GM19238 (cell line): ENCODE results near the gene CRMP1.

ENCODE experiments used
- DNase-seq: peaks from one replicate; pipeline ENCODE4 v3.0.0; 2011; ENCODE audit warnings: low spot score; ENCODE audit not compliant: insufficient read length

CRMP1 gene

GRCh38 chr4:5921101-5921980, 28.5 kb upstream of the CRMP1 start:
- no peak for DNase-seq

DNA sequence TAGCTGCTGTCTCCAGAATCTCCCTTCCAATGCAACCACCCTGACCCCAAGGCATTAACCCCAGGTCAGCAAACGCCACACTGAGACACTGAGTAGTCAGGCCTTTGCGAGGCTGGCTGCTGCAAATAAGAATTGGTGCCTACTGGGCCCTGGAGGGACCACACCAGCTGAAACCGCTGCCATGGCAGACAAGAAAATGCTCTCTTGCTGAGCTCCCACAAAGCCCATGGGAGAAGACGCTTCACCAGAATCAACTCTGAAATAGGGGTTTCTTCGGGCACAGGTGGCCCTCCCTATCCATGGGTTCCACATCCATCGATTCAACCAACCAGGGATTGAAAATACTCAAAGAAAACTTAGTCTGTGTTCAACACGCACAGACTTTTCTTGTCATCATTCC, 26.7 kb upstream of the CRMP1 start:
- no peak for DNase-seq

GRCh38 chr4:5919044-5919443, 26.2 kb upstream of the CRMP1 start:
- no peak for DNase-seq

GRCh38 chr4:5918331-5918985, 25.6 kb upstream of the CRMP1 start:
- DNase-seq, result no peak

DNA sequence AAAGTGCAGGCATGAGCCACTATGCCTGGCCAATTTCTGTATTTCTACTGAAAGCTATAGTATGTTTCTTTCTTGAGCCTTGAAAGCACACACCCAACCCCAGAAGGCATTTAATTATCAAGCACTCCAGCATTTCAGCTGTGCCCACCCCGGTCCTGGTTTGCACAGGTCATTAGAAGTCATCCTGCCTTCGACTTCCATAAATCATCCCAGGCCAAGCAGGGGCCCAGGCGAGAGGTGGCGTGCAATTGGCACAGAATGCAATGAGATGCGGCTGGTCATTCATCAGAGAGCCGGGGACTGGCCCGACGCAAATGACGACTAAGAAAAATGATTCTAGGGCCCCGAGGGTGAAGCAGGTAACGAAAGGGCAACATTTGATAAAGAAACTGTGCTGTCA, 24.8 kb upstream of the CRMP1 start:
- no peak for DNase-seq

DNA sequence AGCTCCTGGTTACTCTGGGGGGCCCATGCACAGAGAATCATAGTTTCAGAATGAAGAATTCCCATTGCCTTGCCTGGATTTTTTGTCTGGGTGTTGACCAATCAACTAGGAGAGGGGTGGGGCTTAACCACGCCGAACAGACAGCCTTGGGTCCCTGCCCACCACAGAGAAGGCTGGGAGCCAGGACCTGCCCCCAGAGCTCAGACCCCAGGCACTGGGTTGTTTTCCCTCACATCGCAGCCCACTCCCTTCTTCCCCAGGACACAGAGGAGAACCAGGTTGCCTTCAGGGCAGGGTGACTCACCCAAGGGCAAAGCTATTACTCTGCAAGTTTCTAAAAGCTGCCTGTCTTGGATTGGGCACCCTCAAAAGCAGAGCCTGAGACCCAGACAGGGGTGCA, 23.3 kb upstream of the CRMP1 start:
- DNase-seq, result no peak

GRCh38 chr4:5913454-5913853, 20.6 kb upstream of the CRMP1 start:
- DNase-seq, result no peak

DNA sequence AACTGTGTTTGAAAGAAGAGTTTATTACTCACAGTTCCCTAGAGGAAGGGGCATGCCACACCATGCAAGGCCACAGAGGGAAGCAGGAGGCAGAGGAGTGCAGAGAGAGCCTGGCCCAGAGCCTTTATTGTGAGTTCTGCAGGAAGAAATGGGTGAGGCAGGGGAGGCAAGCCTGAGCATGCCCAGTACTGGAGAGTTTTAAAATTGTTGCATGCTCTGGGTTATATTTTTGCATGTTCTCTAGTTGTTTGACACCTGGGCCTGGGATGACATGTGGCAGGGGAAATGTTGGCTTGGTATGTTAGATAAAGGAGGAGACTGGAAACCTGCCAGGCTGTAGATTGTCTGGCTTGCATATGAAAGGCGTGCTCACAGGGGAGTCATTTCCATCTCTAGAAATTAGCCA, 19.7 kb upstream of the CRMP1 start:
- no peak for DNase-seq

- DNase-seq, result no peak
These were observed 16.1 kb upstream of the CRMP1 start for GRCh38 chr4:5908876-5909427.

- DNase-seq, result no peak
These were observed 13.3 kb upstream of the CRMP1 start for GRCh38 chr4:5906191-5906590.

- no peak for DNase-seq
These were observed 12.8 kb upstream of the CRMP1 start for GRCh38 chr4:5905714-5906113.

DNA sequence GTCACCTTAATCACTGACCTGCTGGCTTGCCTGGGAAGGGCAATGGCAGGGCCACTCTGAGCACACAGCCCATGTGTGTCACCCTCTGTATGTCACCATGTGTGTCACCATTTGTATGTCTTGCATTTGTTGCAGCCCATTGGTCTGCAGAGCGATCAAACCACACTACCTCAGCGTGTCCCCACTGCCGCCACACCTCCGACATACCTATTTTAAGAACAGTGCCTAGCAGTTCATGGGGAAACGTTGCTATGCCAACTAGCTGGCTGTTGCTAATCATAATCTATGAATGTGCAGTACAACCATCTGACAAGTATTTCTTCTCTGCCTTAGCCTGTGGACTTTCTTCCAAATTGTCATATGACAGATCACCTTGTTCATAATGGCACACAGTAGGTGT, 8.0 kb upstream of the CRMP1 start:
- DNase-seq, result no peak

DNA sequence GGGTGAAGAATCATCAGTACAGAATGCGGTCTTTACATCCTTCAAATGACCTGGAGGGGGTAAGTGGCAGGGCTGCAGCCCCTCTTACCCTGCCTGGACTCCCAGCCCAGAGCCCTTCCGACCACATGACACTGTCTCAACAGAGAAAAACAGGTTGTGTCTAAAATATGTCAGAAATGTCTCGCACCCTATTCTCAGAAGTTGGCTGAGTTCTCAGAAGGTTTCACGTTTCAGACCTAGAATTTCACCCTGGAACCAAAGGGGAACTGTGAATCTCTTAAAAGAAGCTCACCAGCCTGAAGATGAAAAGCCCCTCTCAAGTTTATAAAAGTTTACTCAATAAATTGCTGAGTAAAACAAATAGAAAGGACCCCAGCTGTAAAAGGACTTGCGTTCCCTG, 7.0 kb upstream of the CRMP1 start:
- no peak for DNase-seq

GRCh38 chr4:5899396-5899795, 6.5 kb upstream of the CRMP1 start:
- no peak for DNase-seq

DNA sequence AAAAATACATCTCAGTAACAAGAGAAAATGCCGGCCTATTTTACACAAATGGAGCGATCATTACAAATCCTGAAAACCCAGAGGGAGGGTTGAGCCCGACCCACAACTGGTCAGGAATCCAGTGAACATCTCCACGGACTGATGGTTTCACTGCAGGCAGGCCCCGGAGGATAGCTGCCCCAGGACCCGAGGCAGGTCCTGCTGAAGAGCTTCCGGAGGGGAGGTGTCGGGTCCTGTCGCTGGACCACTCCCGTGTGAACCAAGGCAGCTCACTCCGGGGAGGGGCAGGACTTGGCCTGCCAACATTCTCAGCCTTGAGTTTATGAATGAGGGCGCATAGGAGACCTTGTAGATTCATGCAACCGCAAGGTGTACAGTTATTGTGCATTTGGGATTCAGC, 4.8 kb upstream of the CRMP1 start:
- DNase-seq, result no peak

DNA sequence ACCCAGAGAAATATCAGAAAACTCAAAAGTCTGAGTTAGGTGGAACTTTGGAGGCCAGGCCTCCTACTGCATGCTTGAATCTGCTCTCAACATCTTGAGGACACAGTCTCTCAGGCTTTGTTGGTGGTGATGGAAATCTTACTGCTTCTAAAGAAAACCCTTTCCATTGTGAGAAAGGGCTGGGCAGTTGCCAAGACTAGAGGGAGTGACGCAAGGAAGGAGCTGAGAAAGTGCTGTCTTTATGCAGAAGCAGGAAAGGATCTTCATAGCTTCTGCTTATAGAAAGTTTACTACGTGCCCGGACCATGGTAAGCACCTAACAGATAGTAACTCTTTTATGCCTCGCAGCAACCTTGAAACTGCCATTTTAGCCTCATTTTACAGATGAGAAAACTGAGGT, 2.4 kb upstream of the CRMP1 start:
- DNase-seq, result no peak

DNA sequence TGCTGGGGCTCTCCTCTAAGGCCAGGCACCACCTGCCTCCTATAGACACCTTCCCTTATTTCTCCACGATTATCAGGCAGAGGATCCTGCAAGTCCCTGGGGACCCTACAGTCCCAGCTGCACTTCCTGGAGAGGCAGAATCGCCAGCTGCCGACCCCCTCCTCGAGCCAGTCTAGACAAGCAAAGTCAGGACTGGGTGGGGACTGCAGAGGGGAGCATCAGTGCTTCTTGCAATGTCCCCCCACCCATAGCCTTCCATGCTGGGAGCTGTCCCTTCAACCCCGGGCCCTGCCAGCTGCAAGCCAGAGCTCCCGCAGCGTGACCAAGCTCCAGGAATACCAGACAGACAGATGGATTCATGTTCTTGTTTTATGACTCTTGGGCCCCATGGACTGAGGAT, 1.4 kb upstream of the CRMP1 start:
- no peak for DNase-seq

- no peak for DNase-seq
These were observed 705 bp upstream of the CRMP1 start for GRCh38 chr4:5893591-5893990.

DNA sequence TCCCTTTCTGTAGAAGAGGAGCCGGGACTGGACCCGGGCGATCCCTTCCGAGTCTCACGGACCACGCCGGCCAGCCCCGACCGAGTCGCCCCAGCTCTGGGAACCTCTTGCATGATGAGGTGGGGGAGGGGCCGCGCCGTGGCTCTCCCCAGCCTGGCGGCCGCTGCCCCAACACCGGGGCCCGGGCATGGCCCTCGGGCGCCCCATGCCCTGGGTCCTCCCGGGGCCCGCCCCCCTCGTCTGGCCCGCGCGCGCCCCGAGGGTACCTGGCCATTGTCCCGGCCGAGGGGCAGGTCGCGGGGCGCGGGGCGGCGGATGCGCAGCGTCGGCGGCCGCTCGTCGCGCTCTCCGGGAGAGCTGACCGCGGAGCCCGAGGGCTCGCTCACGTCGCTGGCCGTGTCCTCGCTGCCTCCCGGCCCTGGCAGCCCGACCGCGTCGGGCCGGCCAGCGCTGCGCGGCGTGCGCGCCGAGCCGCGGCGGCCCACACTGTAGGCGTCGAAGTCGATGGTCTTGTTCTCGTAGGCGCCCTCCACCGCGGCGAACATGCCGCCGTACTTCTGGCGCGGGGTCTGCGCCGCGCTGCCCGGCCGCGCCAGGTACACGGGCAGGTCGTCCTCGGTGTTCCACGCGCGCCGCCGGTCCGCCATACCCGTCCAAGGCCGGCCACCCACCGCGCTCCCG, 423 bp downstream of the CRMP1 start:
- no peak for DNase-seq

- DNase-seq, result no peak
These were observed 1.1 kb downstream of the CRMP1 start for GRCh38 chr4:5891563-5892322.

GRCh38 chr4:5890063-5890727, 2.7 kb downstream of the CRMP1 start:
- DNase-seq, result no peak
